H1 (cell line): ENCODE measurements around the gene NLRP1. TPM values are rescaled to one million over a fixed set of nuclear protein-coding genes. Genes with fewer than 3 reads are reported as not detected.

Experiments
- CTCF ChIA-PET: fragments of 300-600 bp; sonication (Branson Sonifier 250); formaldehyde crosslinking; loops from one replicate; lab custom pipeline; 2021; ENCODE audit not compliant: partially characterized antibody; lab: Charles Lee
- POLR2A ChIA-PET: fragments of 300-600 bp; sonication (Branson Sonifier 250); formaldehyde crosslinking; loops from one replicate; lab custom pipeline; 2021; ENCODE audit warnings: inconsistent platforms; ENCODE audit not compliant: partially characterized antibody; lab: Charles Lee
- DNase-seq, 2 experiments: peaks; one replicate each; pipeline versions ENCODE4 v3.0.0 to v3.0.0-alpha.2; 2010 to 2022; ENCODE audit warnings: low spot score in 2 of 2, low read depth in 1 of 2, mixed read lengths in 1 of 2
- FAIRE-seq: peaks from 2 replicates; lab custom pipeline; 2011; peaks lifted over from hg19 to GRCh38; lab: Jason Lieb, UNC
- H2AFZ ChIP-seq: 2 replicates; pipeline ENCODE4 v1.8.1; 2012; ENCODE audit warnings: low read length, inconsistent platforms
- H2AK5ac ChIP-seq: 2 replicates; pipeline ENCODE4 v1.6.1; 2013; ENCODE audit warnings: low read depth, low read length
- H2BK120ac ChIP-seq: replicated peaks from 2 replicates; pipeline ENCODE3; 2013; ENCODE audit warnings: low read depth, low read length, inconsistent platforms
- H2BK12ac ChIP-seq: 2 replicates; pipeline ENCODE4 v1.6.1; 2013; ENCODE audit warnings: low read depth, low read length
- H2BK15ac ChIP-seq: 2 replicates; pipeline ENCODE4 v1.6.1; 2013; ENCODE audit warnings: low read length
- H2BK20ac ChIP-seq: 2 replicates; pipeline ENCODE4 v1.6.1; 2013; ENCODE audit warnings: low read length
- H2BK5ac ChIP-seq: 2 replicates; pipeline ENCODE4 v1.6.1; 2013; ENCODE audit warnings: low read depth, low read length
- H3K14ac ChIP-seq: 2 replicates; pipeline ENCODE4 v1.6.1; 2013; ENCODE audit warnings: inconsistent platforms; ENCODE audit not compliant: insufficient read length
- H3K18ac ChIP-seq: 2 replicates; pipeline ENCODE4 v1.6.1; 2013; ENCODE audit warnings: low read length; ENCODE audit errors: extremely low read depth
- H3K23ac ChIP-seq: 2 replicates; pipeline ENCODE4 v1.6.1; 2013; ENCODE audit warnings: inconsistent platforms; ENCODE audit not compliant: insufficient read length
- H3K23me2 ChIP-seq: 2 replicates; pipeline ENCODE4 v1.6.1; 2013; ENCODE audit warnings: low read depth, low read length
- H3K27ac ChIP-seq: 2 replicates; pipeline ENCODE4 v1.6.1; 2011; ENCODE audit warnings: low read depth, low read length, inconsistent platforms
- H3K27me3 ChIP-seq, 4 experiments: replicated peaks in 1 of 4; 1 replicate in 1 of 4; 2 replicates in 3 of 4; pipeline versions ENCODE4 v1.6.1 to v1.8.1; 2011 to 2013; ENCODE audit warnings: low read length in 3 of 4, mild to moderate bottlenecking in 3 of 4, inconsistent platforms in 2 of 4, mixed read lengths in 2 of 4, moderate library complexity in 1 of 4; ENCODE audit not compliant: control insufficient read depth in 3 of 4, insufficient read depth in 3 of 4; ENCODE audit errors: extremely low read depth in 1 of 4
- H3K36me3 ChIP-seq, 4 experiments: 2 replicates each; pipeline versions ENCODE4 v1.6.1 to v1.8.1; 2011 to 2013; ENCODE audit warnings: mild to moderate bottlenecking in 4 of 4, low read length in 3 of 4, moderate library complexity in 2 of 4, control low read depth in 1 of 4, inconsistent platforms in 1 of 4; ENCODE audit not compliant: insufficient read depth in 4 of 4, control insufficient read depth in 2 of 4
- H3K4ac ChIP-seq: replicated peaks from 2 replicates; pipeline ENCODE3; 2013; ENCODE audit warnings: low read length, low read depth, mixed read lengths, inconsistent platforms; ENCODE audit not compliant: insufficient read length
- H3K4me1 ChIP-seq, 4 experiments: replicated peaks in 1 of 4; 1 replicate in 1 of 4; 2 replicates in 3 of 4; pipeline versions ENCODE4 v1.6.1 to v1.8.1; 2011 to 2013; ENCODE audit warnings: low read length in 3 of 4, inconsistent platforms in 2 of 4, mixed read lengths in 1 of 4; ENCODE audit not compliant: insufficient read depth in 4 of 4, control insufficient read depth in 3 of 4
- H3K4me2 ChIP-seq, 2 experiments: 2 replicates each; pipeline versions ENCODE4 v1.6.1 to v1.8.1; 2011 to 2013; ENCODE audit warnings: low read depth in 2 of 2, low read length in 2 of 2, control low read depth in 1 of 2, inconsistent platforms in 1 of 2, mild to moderate bottlenecking in 1 of 2; ENCODE audit not compliant: insufficient read depth in 1 of 2
- H3K4me3 ChIP-seq, 4 experiments: fragments of 200-600, 300-600 bp in 1 of 4; sonication (generic), shearing (Covaris generic), sonication (Bioruptor Twin) in 1 of 4; 2 replicates each; pipeline versions ENCODE4 v1.5.1 to v1.8.1; 2011 to 2016; ENCODE audit warnings: low read length in 4 of 4, low read depth in 3 of 4, control low read depth in 2 of 4, inconsistent platforms in 2 of 4, mild to moderate bottlenecking in 2 of 4, mixed read lengths in 1 of 4, moderate library complexity in 1 of 4; ENCODE audit not compliant: insufficient read depth in 2 of 4; ENCODE audit errors: extremely low read depth in 1 of 4
- H3K56ac ChIP-seq: replicated peaks from 2 replicates; pipeline ENCODE3; 2013; ENCODE audit warnings: low read depth, mild to moderate bottlenecking, mixed read lengths, low read length, inconsistent platforms; ENCODE audit not compliant: insufficient read length
- H3K79me1 ChIP-seq: 2 replicates; pipeline ENCODE4 v1.6.1; 2013; ENCODE audit warnings: low read depth, low read length, control low read depth
- H3K79me2 ChIP-seq, 2 experiments: 2 replicates each; pipeline versions ENCODE4 v1.6.1 to v1.8.1; 2012 to 2013; ENCODE audit warnings: low read length in 2 of 2, mild to moderate bottlenecking in 2 of 2, inconsistent platforms in 1 of 2; ENCODE audit not compliant: insufficient read depth in 2 of 2, control insufficient read depth in 1 of 2
- H3K9ac ChIP-seq, 4 experiments: replicated peaks in 1 of 4; 1 replicate in 1 of 4; 2 replicates in 3 of 4; pipeline versions ENCODE4 v1.6.1 to v1.8.1; 2011 to 2013; ENCODE audit warnings: low read depth in 3 of 4, low read length in 3 of 4, control low read depth in 2 of 4, mild to moderate bottlenecking in 2 of 4, moderate library complexity in 2 of 4, inconsistent platforms in 1 of 4; ENCODE audit errors: extremely low read depth in 1 of 4
- H3K9me3 ChIP-seq, 2 experiments: 2 replicates each; pipeline versions ENCODE4 v1.6.1 to v1.8.1; 2012 to 2013; ENCODE audit warnings: mild to moderate bottlenecking in 2 of 2, moderate library complexity in 2 of 2, control low read depth in 1 of 2, inconsistent platforms in 1 of 2, low read depth in 1 of 2, low read length in 1 of 2, mixed read lengths in 1 of 2; ENCODE audit not compliant: insufficient read depth in 2 of 2
- H4K20me1 ChIP-seq, 2 experiments: replicated peaks in 1 of 2; 2 replicates each; pipeline versions ENCODE3 to v1.8.1; 2011 to 2013; ENCODE audit warnings: inconsistent platforms in 2 of 2, low read length in 2 of 2, mild to moderate bottlenecking in 1 of 2; ENCODE audit not compliant: insufficient read depth in 2 of 2, control insufficient read depth in 1 of 2
- H4K5ac ChIP-seq: 2 replicates; pipeline ENCODE4 v1.6.1; 2013; ENCODE audit warnings: low read length, low read depth, mixed read lengths, inconsistent platforms; ENCODE audit not compliant: insufficient read length
- H4K8ac ChIP-seq: 2 replicates; pipeline ENCODE4 v1.8.0; 2013; ENCODE audit warnings: mild to moderate bottlenecking, moderate library complexity, low read length, inconsistent platforms; ENCODE audit not compliant: insufficient read depth; ENCODE audit errors: extremely low read depth
- H4K91ac ChIP-seq: replicated peaks from 2 replicates; pipeline ENCODE3; 2013; ENCODE audit warnings: low read length, mixed read lengths, inconsistent platforms; ENCODE audit not compliant: insufficient read length
- BACH1 ChIP-seq: IDR thresholded peaks from 2 replicates; pipeline ENCODE4 v1.6.1; 2012; ENCODE audit warnings: low read length, improper control_type of control experiment
- CHD2 ChIP-seq: IDR thresholded peaks from 2 replicates; pipeline ENCODE4 v1.6.1; 2012; ENCODE audit warnings: low read length, improper control_type of control experiment
- GTF2F1 ChIP-seq: IDR thresholded peaks from 2 replicates; pipeline ENCODE4 v1.6.1; 2012; ENCODE audit warnings: low read depth, low read length, improper control_type of control experiment, borderline replicate concordance
- HDAC2 ChIP-seq, 2 experiments: fragments of 300-600 bp in 1 of 2; sonication (generic) in 1 of 2; IDR thresholded peaks; 2 replicates each; pipeline ENCODE4 v1.6.1; 2011 to 2012; ENCODE audit warnings: low read depth in 2 of 2, low read length in 2 of 2, mild to moderate bottlenecking in 2 of 2, moderate library complexity in 2 of 2, borderline replicate concordance in 1 of 2, inconsistent platforms in 1 of 2
- KDM5A ChIP-seq: fragments of 200-600 bp; IDR thresholded peaks from 2 replicates; pipeline ENCODE4 v1.7.1; 2012; ENCODE audit warnings: mild to moderate bottlenecking, low read length, inconsistent platforms, mixed read lengths
- POLR2A ChIP-seq, 2 experiments: IDR thresholded peaks; 1 replicate in 1 of 2; 2 replicates in 1 of 2; pipeline ENCODE4 v1.6.1; 2011; ENCODE audit warnings: low read depth in 2 of 2, low read length in 2 of 2, mild to moderate bottlenecking in 2 of 2; ENCODE audit errors: control extremely low read depth in 1 of 2
- POU5F1 ChIP-seq: IDR thresholded peaks from 2 replicates; pipeline ENCODE4 v1.6.1; 2011; ENCODE audit warnings: low read depth, mild to moderate bottlenecking, low read length, moderate library complexity
- RXRA ChIP-seq: IDR thresholded peaks from 2 replicates; pipeline ENCODE4 v1.6.1; 2011; ENCODE audit warnings: low read depth, mild to moderate bottlenecking, low read length, moderate library complexity; ENCODE audit not compliant: insufficient read depth
- SIX5 ChIP-seq: IDR thresholded peaks from 2 replicates; pipeline ENCODE4 v1.6.1; 2011; ENCODE audit warnings: mild to moderate bottlenecking, low read depth, low read length
- SP1 ChIP-seq: IDR thresholded peaks from 2 replicates; pipeline ENCODE4 v1.6.1; 2011; ENCODE audit warnings: low read depth, low read length
- WGBS, 2 experiments: shearing (Covaris generic) in 1 of 2; methylation state at CpG; one replicate each; pipeline versions ENCODE4 v1.1.6 to v1.1.7; 2013 to 2015; ENCODE audit warnings: low lambda C conversion rate in 2 of 2, mixed read lengths in 2 of 2, inconsistent platforms in 1 of 2, low coverage in 1 of 2, missing lambda C conversion rate in 1 of 2; ENCODE audit not compliant: insufficient replicate concordance in 2 of 2, insufficient coverage in 1 of 2, insufficient read length in 1 of 2; ENCODE audit errors: extremely low coverage in 1 of 2, missing lambda C conversion rate in 1 of 2; 5-methylcytosine and 5-hydroxymethylcytosine counted together
- polyA plus RNA-seq, 7 experiments: library from polyadenylated mRNA; depleted of rRNA in 3 of 7; stranded (reverse) in 5 of 7; unstranded in 2 of 7; fragments of >200 nt in 5 of 7; fragments of 200-250 nt in 2 of 7; gene quantifications; 1 replicate in 5 of 7; 2 replicates in 1 of 7; 4 replicates in 1 of 7; pipeline versions ENCODE4 v1.2.1 to v1.2.3, GENCODE V29; 2011 to 2013; ENCODE audit warnings: missing spikeins in 2 of 7, mixed read lengths in 2 of 7
- total RNA-seq: library from RNA; stranded (reverse); fragmentation: NEBNext Ultra II Directional; extraction: Animal tissue kit (Norgen Biotek cat#: 25700); gene quantifications from 2 replicates; pipeline ENCODE4 v1.2.1, GENCODE V29; 2021
- TF ChIP-seq, protein P1 (sequence below), 3 experiments: IDR thresholded peaks; 1 replicate in 2 of 3; 2 replicates in 1 of 3; pipeline versions ENCODE4 v1.5.1 to v1.6.1; 2011; ENCODE audit warnings: low read length in 3 of 3, mild to moderate bottlenecking in 3 of 3, inconsistent platforms in 2 of 3, low read depth in 1 of 3, moderate library complexity in 1 of 3; ENCODE audit not compliant: insufficient read depth in 1 of 3; ENCODE audit errors: control extremely low read depth in 1 of 3
- TF ChIP-seq, protein P2 (sequence below): IDR thresholded peaks from 2 replicates; pipeline ENCODE4 v1.6.1; 2012; ENCODE audit warnings: inconsistent platforms

The NLRP1 gene
- total and polyA plus RNA-seq, 2 of the 8 experiments (the other 6 are each of a cell fraction or from before 2014, with no cell fraction given), result 8.6 to 10.4 TPM

DNA sequence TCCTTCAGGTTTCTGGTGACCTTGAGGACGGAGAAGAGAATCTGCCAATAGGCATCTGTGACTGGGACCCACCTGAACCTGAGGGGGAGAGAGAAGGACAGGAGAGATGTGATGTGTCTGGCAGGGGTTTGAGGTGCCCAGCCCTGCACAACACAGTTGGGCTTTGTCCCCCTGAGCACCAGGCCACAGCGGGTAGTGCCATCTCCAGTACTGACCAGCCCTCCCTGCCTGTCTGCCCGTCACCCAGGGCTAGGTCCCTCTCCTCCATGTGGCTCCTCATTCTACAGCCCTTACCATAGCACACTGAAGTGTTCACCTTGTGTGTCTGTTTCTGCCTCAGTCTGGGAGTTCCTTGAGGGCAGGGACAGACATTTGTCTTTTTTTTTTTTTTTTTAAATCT, 30.8 kb downstream of the NLRP1 start:
- ChIA-PET CTCF (no interaction called here), POLR2A (interaction anchor here (0.6 kb wide), 1 partner anchor 345 kb away, joined by 4 read pairs; no protein-coding TSS in a partner anchor)
- no peak overlapping the region for H4K5ac ChIP-seq
- H3K56ac ChIP-seq, result no peak overlapping the region
- H3K27me3 ChIP-seq, result no peaks in the 10 kb centered on the region; a peak in 1 of 7 replicates
- no peak overlapping the region for H2BK20ac ChIP-seq
- no peak overlapping the region for H3K14ac ChIP-seq
- 86% methylated on average over 3 of the region's 3 CpGs; no CpG with 5 or more reads in 1 of the 2 experiments for WGBS, 2 experiments
- H3K79me2 ChIP-seq, result no peaks in the 10 kb centered on the region
- H3K9me3 ChIP-seq, result no peaks in the 10 kb centered on the region
- H3K79me1 ChIP-seq, result no peaks in the 10 kb centered on the region
- H2BK120ac ChIP-seq, result no peak overlapping the region
- H2BK12ac ChIP-seq, result no peak overlapping the region
- no peak overlapping the region; the same call in 1 of the 2 replicates for H2AFZ ChIP-seq
- no peak overlapping the region for H3K4me2 ChIP-seq
- no peak overlapping the region for H3K4ac ChIP-seq
- FAIRE-seq (no peak), DNase-seq (no peak)
- no peak overlapping the region for H3K9ac ChIP-seq
- H2BK5ac ChIP-seq, result no peak overlapping the region
- H4K20me1 ChIP-seq, result no peaks in the 10 kb centered on the region
- H4K8ac ChIP-seq, result no peak overlapping the region
- no peaks in the 10 kb centered on the region; the same call in 1 of the 2 replicates for H3K23me2 ChIP-seq
- H2BK15ac ChIP-seq, result no peak overlapping the region
- no peak overlapping the region for H4K91ac ChIP-seq
- no peak overlapping the region for H3K18ac ChIP-seq
- no peaks in the 10 kb centered on the region for H3K4me1 ChIP-seq
- no peak overlapping the region for H3K4me3 ChIP-seq
- no peak overlapping the region for H3K27ac ChIP-seq
- H3K36me3 ChIP-seq, result no peaks in the 10 kb centered on the region
- no peak overlapping the region for H2AK5ac ChIP-seq
- H3K23ac ChIP-seq, result no peak overlapping the region
- TF ChIP-seq CHD2 (no peak), POU5F1 (no peak), KDM5A (no peak), BACH1 (no peak), SIX5 (no peak), RXRA (no peak), GTF2F1 (no peak), POLR2A (IDR thresholded peaks at IDR 0.05; ENCODE audit: control extremely low read depth in 1 of 2, low read depth in 2 of 2, low read length in 2 of 2) (no peak), HDAC2 (IDR thresholded peaks at IDR 0.05; ENCODE audit: borderline replicate concordance in 1 of 2, low read depth in 2 of 2, low read length in 2 of 2) (no peak), SP1 (no peak)
- TF ChIP-seq, protein P1, sequence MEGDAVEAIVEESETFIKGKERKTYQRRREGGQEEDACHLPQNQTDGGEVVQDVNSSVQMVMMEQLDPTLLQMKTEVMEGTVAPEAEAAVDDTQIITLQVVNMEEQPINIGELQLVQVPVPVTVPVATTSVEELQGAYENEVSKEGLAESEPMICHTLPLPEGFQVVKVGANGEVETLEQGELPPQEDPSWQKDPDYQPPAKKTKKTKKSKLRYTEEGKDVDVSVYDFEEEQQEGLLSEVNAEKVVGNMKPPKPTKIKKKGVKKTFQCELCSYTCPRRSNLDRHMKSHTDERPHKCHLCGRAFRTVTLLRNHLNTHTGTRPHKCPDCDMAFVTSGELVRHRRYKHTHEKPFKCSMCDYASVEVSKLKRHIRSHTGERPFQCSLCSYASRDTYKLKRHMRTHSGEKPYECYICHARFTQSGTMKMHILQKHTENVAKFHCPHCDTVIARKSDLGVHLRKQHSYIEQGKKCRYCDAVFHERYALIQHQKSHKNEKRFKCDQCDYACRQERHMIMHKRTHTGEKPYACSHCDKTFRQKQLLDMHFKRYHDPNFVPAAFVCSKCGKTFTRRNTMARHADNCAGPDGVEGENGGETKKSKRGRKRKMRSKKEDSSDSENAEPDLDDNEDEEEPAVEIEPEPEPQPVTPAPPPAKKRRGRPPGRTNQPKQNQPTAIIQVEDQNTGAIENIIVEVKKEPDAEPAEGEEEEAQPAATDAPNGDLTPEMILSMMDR (IDR thresholded peaks at IDR 0.05; ENCODE audit: control extremely low read depth in 1 of 3, insufficient read depth in 1 of 3, low read depth in 1 of 3, low read length in 3 of 3), result no peak
- TF ChIP-seq, protein P2, sequence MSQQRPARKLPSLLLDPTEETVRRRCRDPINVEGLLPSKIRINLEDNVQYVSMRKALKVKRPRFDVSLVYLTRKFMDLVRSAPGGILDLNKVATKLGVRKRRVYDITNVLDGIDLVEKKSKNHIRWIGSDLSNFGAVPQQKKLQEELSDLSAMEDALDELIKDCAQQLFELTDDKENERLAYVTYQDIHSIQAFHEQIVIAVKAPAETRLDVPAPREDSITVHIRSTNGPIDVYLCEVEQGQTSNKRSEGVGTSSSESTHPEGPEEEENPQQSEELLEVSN, result no peak
